Hindlimb muscle (tissue), 1 donor: Measurements from ENCODE around the gene IGSF22. TPM values are rescaled to one million over a fixed set of nuclear protein-coding genes. Genes with fewer than 3 reads are reported as not detected.

Source experiments
- DNase-seq: peaks from one replicate; pipeline ENCODE4 v3.0.0-alpha.2; 2013
- polyA plus RNA-seq: library from polyadenylated mRNA; unstranded; fragments of 120-200 nt; gene quantifications from one replicate; pipeline ENCODE4 v1.2.1, GENCODE V29; 2013; ENCODE audit not compliant: insufficient read length

Gene IGSF22
- polyA plus RNA-seq, 1 donor: 2.9 TPM

GRCh38 chr11:18713646-18714442 is 12.1 kb downstream of the IGSF22 start:
- DNase-seq: no peak

- no peak for DNase-seq
These were observed 15.4 kb downstream of the IGSF22 start for GRCh38 chr11:18710545-18710944.

DNA sequence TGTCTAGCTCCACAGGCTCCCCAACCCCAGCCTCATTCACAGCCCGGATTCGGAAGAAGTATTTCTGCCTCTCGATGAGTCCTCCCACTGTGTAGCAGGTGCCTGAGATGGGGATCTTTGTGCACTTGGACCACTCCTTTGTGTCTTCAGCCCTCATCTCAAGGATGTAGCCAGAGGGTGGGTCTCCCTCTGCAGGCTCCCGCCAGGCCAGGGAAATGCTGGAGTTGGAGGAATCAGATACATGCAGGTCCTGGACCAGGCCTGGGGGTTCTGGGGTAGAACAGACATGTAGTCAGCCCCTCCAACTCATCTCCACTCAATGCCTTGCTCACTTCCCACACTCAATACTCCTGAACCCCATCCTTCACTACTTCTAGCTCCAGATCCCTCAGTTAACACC is 16.6 kb downstream of the IGSF22 start:
- no peak for DNase-seq

- DNase-seq: no peak
These were observed 18.1 kb downstream of the IGSF22 start for GRCh38 chr11:18707811-18708340.

GRCh38 chr11:18706330-18707243 is 19.4 kb downstream of the IGSF22 start:
- peak; percentile 78 for DNase-seq

DNA sequence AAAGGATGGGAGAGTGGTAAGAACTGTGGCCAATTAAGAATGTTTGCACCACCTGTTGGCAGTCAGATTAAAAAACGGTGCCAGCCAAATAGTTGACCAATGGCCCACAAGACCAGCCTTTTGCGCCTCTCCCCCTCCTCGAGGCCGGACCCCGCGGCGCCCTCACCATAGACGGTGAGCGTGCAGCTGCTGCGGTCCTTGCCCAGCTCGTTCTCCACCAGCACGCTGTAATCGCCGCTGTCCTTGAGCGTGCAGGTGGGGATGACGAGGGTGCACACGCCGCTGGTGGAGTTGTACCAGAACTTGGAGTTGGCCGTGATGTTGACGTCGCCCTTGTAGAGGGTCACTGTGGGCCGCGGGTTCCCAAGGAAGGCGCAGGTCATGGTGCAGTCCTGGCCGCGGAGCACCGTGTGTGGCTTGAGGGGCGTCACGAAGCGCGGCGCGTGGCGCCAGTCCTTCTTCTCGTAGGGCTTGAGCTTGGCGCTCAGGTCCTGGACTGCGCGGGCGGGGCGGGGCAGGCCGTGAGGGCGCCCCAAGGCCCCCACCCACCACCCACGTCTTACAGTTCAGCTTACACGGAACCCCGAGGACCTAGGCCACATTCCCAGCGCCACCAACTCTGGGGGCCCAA is 20.2 kb downstream of the IGSF22 start:
- DNase-seq: peak; percentile 46

DNA sequence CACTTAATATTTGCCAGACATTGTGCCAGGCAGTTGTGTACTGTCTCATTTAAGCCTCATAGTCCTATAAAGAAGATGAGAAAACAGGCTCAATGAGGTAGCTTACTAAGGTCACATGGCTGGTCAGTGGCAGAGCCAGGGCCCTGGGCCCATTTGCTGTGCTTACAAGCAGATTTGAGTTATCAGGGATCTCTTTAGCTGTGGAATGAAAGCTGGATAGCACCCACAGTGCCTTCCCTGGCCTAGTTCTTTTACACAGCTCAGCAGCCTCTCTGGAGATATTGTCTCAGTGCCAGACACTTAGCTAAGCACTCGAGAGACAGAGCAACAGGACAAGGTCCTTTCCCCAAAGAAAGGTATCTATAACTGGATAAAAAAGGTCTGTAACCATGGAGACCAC is 21.3 kb downstream of the IGSF22 start:
- no peak for DNase-seq

DNA sequence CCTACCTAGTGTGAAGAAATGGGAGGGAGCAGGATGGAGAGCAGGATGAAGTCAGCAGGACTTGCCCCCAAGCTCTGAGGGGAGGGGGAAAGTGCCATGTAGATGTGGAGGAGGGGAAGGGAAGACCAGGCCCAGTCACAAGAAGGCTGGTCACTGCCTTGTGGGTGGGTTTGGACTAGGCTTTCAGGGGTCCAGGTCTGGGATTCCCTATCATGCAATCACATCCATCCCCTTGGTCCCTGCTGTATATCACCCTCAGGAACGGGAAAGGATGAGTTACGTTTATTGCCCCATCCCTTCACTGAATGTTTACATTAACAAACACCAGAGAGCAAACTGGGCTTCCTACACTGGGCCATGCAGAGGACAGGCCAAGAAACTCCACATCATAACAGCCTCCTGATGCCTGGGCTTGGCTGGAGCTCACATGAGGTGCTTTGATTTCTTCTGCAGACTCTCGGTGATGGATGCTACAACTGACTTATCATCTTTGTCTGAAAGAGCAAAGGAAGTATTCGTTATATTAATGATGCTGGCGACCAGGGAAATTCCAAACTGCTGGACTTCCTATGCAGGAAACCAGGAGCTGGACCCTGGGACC is 21.8 kb downstream of the IGSF22 start:
- no peak for DNase-seq

- DNase-seq: no peak
These were observed 22.8 kb downstream of the IGSF22 start for GRCh38 chr11:18703001-18703763.

DNA sequence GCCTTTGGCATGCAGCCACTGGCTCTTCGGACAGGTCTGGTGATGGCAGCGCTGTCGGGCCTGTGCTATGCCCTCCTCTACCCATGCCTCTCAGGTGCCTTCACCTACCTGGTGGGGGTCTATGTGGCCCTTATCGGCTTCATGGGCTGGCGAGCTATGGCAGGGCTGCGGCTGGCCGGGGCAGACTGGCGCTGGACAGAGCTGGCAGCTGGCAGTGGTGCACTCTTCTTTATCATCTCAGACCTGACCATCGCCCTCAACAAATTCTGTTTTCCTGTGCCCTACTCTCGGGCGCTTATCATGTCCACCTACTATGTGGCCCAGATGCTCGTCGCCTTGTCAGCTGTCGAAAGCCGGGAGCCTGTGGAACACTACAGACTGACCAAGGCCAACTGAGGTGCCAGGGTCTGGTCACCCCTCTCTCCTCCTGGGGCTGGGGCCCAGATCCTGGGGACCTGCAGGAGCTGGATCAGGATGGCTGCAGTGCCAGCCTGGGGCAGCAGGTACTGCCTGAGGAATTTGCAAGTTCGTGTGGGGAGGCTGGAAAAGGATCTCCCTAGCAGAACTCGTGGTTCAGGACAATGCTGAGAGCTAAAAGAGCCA is 24.3 kb downstream of the IGSF22 start:
- DNase-seq: no peak

DNA sequence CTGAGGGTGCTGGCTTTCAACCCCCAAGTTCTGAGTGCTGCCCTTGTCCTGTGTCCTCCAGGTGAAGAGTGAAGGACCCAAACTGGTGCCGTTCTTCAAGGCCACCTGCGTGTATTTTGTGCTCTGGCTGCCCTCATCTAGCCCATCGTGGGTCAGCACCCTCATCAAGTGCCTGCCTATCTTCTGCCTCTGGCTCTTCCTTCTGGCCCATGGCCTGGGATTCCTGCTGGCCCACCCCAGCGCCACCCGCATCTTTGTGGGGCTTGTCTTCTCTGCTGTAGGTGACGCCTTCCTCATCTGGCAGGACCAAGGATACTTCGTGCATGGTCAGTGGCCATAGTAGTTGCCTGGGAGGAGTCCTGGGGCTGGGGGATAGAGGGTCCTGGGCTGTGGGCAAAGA is 25.1 kb downstream of the IGSF22 start:
- no peak for DNase-seq

DNA sequence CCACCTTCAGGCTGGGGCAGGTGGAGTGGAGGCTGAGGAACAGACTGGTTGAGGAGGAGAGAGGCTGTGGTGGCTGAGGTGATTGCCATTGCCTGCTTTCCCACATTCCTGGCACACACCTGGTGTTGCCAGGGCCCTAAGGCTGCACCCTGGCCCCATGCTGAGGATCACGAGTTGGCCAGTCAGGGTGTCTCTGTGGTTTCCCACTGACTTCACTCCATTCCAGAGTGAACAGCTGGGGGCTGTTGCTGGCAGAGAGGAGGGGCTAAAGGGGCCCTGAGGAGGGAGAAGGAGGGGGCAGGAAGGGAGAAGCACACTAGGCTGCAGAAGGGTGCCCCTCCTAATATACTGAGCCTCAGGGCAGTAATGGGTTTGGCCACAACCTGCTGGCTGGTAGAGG is 25.6 kb downstream of the IGSF22 start:
- no peak for DNase-seq

- DNase-seq: peak; percentile 32
These were observed 26.1 kb downstream of the IGSF22 start for GRCh38 chr11:18699848-18700261.

GRCh38 chr11:18699269-18699596 is 26.8 kb downstream of the IGSF22 start:
- no peak for DNase-seq

GRCh38 chr11:18698341-18699268 is 27.4 kb downstream of the IGSF22 start, which contains the start of gene TMEM86A:
TSS of gene TMEM86A (plus strand) at chr11:18698779. CDS start at chr11:18698887, 108 bp downstream.
- peak; percentile 88 for DNase-seq

- DNase-seq: no peak
These were observed 28.4 kb downstream of the IGSF22 start for GRCh38 chr11:18697576-18697975.

DNA sequence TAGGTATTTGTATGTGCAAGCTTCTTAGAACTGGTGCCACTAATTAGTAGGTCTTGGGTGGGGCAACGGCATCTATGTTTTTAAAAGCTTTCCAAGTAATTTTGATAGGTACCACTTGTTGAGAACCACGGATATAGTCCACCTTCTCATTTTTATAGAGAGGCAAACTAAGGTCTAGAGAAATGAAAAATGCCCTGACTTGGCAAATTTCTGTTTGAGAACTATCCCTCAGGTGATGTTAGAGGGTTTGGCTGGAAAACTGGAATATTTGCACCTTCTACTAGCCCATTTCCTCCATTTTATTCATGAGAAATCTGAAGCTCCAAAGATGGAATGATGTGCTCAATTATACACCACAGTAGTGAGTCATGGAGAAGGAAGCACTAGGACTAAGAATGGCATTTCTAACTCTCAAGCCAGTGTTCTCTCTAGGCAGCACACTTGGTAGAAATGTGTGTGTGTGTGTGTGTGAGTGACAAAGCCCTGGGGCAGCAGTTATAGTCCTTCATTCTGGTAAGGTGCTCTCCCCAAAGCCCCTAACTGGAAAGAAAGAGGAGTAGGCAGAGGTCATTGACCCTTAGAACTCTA is 29.3 kb downstream of the IGSF22 start:
- no peak for DNase-seq

GRCh38 chr11:18692941-18693760 is 32.8 kb downstream of the IGSF22 start:
- no peak for DNase-seq
